Thyroid gland (tissue), 4 donors: ENCODE data around the gene FAXDC2. TPM values are rescaled to one million over a fixed set of nuclear protein-coding genes. Genes with fewer than 3 reads are reported as not detected.
A peak's percentile ranks its signal among the peaks of the same experiment; 100 is the strongest.

Experiments
- DNase-seq, 2 donors: peaks; one replicate each; pipeline ENCODE4 v3.0.0-alpha.2; 2019
- H3K27ac ChIP-seq, 3 donors: fragments of 200-600 bp; sonication (generic); 1 replicate in 2 of 3; 2 replicates in 1 of 3; pipeline ENCODE4 v1.5.1; 2016 to 2019; ENCODE audit warnings: mild to moderate bottlenecking in 1 of 3, moderate library complexity in 1 of 3
- H3K27me3 ChIP-seq: fragments of 200-600 bp; sonication (generic); one replicate; pipeline ENCODE4 v1.5.1; 2019
- H3K36me3 ChIP-seq, 2 donors: fragments of 200-600 bp; sonication (generic); one replicate each; pipeline ENCODE4 v1.5.1; 2016 to 2019
- H3K4me1 ChIP-seq, 2 donors: fragments of 200-600 bp; sonication (generic); one replicate each; pipeline ENCODE4 v1.5.1; 2017 to 2019
- H3K4me3 ChIP-seq, 3 donors: fragments of 200-600 bp; sonication (generic); replicated peaks in 1 of 3; 1 replicate in 2 of 3; 2 replicates in 1 of 3; pipeline ENCODE4 v1.5.1; 2016; ENCODE audit warnings: mild to moderate bottlenecking in 1 of 3
- H3K9me3 ChIP-seq: fragments of 200-600 bp; sonication (generic); one replicate; pipeline ENCODE4 v1.5.1; 2017
- POLR2A ChIP-seq, 2 donors: fragments of 450-650 bp; IDR thresholded peaks; one replicate each; pipeline ENCODE4 v1.6.1; 2017; ENCODE audit warnings: antibody characterized with exemption in 2 of 2, mild to moderate bottlenecking in 2 of 2, moderate library complexity in 1 of 2
- WGBS, 2 donors: methylation state at CpG; one replicate each; pipeline ENCODE4 v1.1.5; 2017; 5-methylcytosine and 5-hydroxymethylcytosine counted together
- intact Hi-C: fragments of 100-400 bp; cut with DNase I; formaldehyde crosslinking; loops from one replicate; pipeline ENCODE4 v1.15.1; 2023
- total RNA-seq, 4 donors: library from RNA; depleted of rRNA; stranded (reverse); fragments of >200 nt; gene quantifications; one replicate each; pipeline ENCODE4 v1.2.3, GENCODE V29; 2016
- TF ChIP-seq, protein P1 (sequence below), 6 experiments: fragments of 200-600 bp in 3 of 6; fragments of 450-650 bp in 3 of 6; sonication (generic) in 3 of 6; IDR thresholded peaks; one replicate each; pipeline ENCODE4 v1.5.1; 2016 to 2019; ENCODE audit warnings: antibody characterized with exemption in 6 of 6, mild to moderate bottlenecking in 2 of 6, inconsistent platforms in 1 of 6, moderate library complexity in 1 of 6

Gene FAXDC2
- total RNA-seq, 4 donors from 2014 or later = 47.0 to 148 (median 52.9) TPM

DNA sequence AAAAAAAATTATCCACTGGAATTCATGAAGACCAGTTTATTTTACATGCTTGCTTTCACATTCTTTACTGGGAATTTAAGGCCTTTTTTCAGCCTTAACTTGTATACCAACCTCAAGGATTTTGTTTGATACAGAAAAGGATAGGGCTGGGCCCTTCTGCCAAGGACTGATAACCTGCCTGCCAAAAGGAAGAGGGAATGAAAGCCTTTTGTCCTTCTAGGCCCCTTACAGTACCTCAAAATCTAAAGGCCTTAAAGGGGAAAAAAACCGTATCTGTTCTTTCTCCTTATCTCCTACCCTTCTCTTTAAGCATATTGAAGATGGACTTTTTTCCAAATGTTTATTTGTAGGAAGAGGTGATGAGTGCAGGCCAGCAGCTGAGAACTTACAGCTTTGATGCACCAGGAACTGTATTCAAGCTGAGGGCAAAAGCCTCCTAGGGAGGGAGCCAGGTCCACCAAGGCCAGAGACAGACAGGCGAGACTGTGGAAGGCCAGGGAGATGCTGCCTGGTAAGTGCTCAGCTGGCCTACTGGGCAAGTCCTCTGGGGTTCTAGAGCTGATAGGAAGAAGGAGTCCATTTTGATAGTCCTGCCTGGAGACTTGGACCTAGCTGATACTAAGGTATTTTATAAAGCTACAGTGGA, 31.8 kb downstream of the FAXDC2 start:
- H3K27ac ChIP-seq = peak overlapping the region in 1 of 3 donors; percentile 45
- intact Hi-C loops = no loop called here
- H3K4me1 ChIP-seq = no peaks in the 10 kb centered on the region
- WGBS, 2 donors = 87 to 94% methylated on average over 2 of the region's 2 CpGs
- TF ChIP-seq POLR2A (IDR thresholded peaks at IDR 0.05) = no peak
- TF ChIP-seq, protein P1, sequence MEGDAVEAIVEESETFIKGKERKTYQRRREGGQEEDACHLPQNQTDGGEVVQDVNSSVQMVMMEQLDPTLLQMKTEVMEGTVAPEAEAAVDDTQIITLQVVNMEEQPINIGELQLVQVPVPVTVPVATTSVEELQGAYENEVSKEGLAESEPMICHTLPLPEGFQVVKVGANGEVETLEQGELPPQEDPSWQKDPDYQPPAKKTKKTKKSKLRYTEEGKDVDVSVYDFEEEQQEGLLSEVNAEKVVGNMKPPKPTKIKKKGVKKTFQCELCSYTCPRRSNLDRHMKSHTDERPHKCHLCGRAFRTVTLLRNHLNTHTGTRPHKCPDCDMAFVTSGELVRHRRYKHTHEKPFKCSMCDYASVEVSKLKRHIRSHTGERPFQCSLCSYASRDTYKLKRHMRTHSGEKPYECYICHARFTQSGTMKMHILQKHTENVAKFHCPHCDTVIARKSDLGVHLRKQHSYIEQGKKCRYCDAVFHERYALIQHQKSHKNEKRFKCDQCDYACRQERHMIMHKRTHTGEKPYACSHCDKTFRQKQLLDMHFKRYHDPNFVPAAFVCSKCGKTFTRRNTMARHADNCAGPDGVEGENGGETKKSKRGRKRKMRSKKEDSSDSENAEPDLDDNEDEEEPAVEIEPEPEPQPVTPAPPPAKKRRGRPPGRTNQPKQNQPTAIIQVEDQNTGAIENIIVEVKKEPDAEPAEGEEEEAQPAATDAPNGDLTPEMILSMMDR (IDR thresholded peaks at IDR 0.05) = no peak
- H3K9me3 ChIP-seq = no peaks in the 10 kb centered on the region
- no peaks in the 10 kb centered on the region for H3K27me3 ChIP-seq
- peaks cover 54 to 57% of the 10 kb centered on the region in 2 donors for H3K36me3 ChIP-seq
- no peak overlapping the region for H3K4me3 ChIP-seq
- DNase-seq = no peak

GRCh38 chr5:154817815-154818214, 32.6 kb downstream of the FAXDC2 start:
- TF ChIP-seq POLR2A (IDR thresholded peaks at IDR 0.05) = no peak
- TF ChIP-seq, protein P1 (IDR thresholded peaks at IDR 0.05) = no peak
- H3K4me3 ChIP-seq = no peak overlapping the region
- no peaks in the 10 kb centered on the region for H3K4me1 ChIP-seq
- H3K27ac ChIP-seq = peak overlapping the region in 1 of 3 donors; percentile 45
- no peaks in the 10 kb centered on the region for H3K9me3 ChIP-seq
- no peaks in the 10 kb centered on the region for H3K27me3 ChIP-seq
- intact Hi-C loops = no loop called here
- DNase-seq = no peak
- H3K36me3 ChIP-seq = peaks cover 56 to 59% of the 10 kb centered on the region in 2 donors
- 87 to 93% methylated on average over 6 of the region's 6 CpGs for WGBS, 2 donors

DNA sequence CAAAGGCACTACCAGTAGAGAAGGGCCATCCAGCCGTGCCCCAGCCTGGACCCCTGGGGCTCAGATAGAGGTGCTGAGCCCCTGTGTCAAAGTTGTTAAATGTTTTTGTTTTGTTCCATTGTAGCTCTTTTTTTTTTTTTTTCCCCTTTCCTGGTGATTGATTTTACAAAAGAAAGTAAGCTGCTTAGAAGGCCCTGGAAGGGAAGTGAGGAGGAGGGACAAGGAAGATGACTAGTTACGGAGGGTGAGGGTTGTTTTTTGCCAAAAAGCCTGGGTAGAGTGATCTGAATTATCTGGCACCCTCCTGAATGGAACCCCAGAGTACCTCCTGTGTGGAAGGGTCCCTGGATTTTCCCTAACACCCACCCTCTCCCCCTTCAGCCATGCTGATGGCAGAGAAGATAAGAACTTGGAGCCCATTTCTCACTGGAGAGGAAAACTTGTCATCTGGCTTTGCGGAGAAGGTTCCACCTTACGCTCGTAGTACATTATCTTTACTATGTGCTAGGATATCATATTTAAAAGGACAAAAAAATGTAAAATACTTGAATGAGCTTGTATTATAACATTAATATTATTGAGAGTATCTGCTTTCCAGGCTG, 33.4 kb downstream of the FAXDC2 start:
- H3K27ac ChIP-seq = no peak overlapping the region
- H3K36me3 ChIP-seq = peaks cover 58 to 65% of the 10 kb centered on the region in 2 donors
- H3K27me3 ChIP-seq = no peaks in the 10 kb centered on the region
- no peak for TF ChIP-seq POLR2A (IDR thresholded peaks at IDR 0.05)
- TF ChIP-seq, protein P1 (IDR thresholded peaks at IDR 0.05) = no peak
- H3K9me3 ChIP-seq = no peaks in the 10 kb centered on the region
- DNase-seq = no peak
- 88 to 89% methylated on average over 5 of the region's 5 CpGs for WGBS, 2 donors
- H3K4me3 ChIP-seq = no peak overlapping the region
- no peaks in the 10 kb centered on the region for H3K4me1 ChIP-seq
- intact Hi-C loops = no loop called here

- TF ChIP-seq, protein P1 (IDR thresholded peaks at IDR 0.05) = no peak
- no peak for TF ChIP-seq POLR2A (IDR thresholded peaks at IDR 0.05)
- intact Hi-C loops = no loop called here
- Histone ChIP-seq H3K4me1 (no peaks in the 10 kb centered on the region), H3K4me3 (no peak overlapping the region), H3K27me3 (no peaks in the 10 kb centered on the region), H3K27ac (no peak overlapping the region), H3K36me3 (peaks cover 58 to 71% of the 10 kb centered on the region in 2 donors), H3K9me3 (no peaks in the 10 kb centered on the region)
- DNase-seq = no peak
- 83 to 89% methylated on average over 5 of the region's 5 CpGs for WGBS, 2 donors
These were observed 34.6 kb downstream of the FAXDC2 start for GRCh38 chr5:154815684-154816247.

DNA sequence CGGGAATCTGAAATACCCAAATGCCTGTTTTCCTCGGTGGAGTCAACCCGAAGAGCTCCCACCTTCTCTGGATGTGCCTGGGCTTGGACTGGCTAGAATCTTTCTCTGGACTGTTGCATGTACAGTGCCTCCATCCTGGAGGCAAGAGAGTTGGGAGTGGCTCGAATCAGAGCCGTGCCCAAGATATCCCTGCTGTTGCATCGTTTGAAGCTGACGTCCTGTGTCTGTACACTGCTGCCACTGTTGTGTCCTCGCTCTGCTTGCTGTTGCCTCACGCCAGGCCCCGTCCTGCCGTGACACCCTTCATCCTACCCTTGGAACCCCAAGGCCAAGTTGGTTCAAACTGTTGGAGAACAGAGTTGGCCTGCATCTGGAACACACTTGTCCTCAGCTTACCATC, 35.4 kb downstream of the FAXDC2 start:
- H3K27ac ChIP-seq = no peak overlapping the region
- 92% methylated on average over 11 of the region's 11 CpGs for WGBS, 2 donors
- H3K9me3 ChIP-seq = no peaks in the 10 kb centered on the region
- peaks cover 56 to 74% of the 10 kb centered on the region in 2 donors for H3K36me3 ChIP-seq
- DNase-seq = no peak
- no peaks in the 10 kb centered on the region for H3K27me3 ChIP-seq
- no peak overlapping the region for H3K4me3 ChIP-seq
- intact Hi-C loops = no loop called here
- no peak for TF ChIP-seq POLR2A (IDR thresholded peaks at IDR 0.05)
- TF ChIP-seq, protein P1 (IDR thresholded peaks at IDR 0.05) = no peak
- no peaks in the 10 kb centered on the region for H3K4me1 ChIP-seq
